Tibial artery (tissue), 4 donors: ENCODE data around the gene EVC2.

Experiments used
- DNase-seq, 2 donors: peaks; one replicate each; pipeline ENCODE4 v3.0.0-alpha.2; 2019
- H3K27ac ChIP-seq, 2 donors: fragments of 200-600 bp; sonication (generic) in 1 of 2; 1 replicate in 1 of 2; 2 replicates in 1 of 2; pipeline ENCODE4 v1.5.1; 2018 to 2019; ENCODE audit warnings: mild to moderate bottlenecking in 1 of 2
- H3K27me3 ChIP-seq, 2 donors: fragments of 200-600 bp; sonication (generic) in 1 of 2; one replicate each; pipeline versions ENCODE4 v1.5.1 to v1.6.0; 2016 to 2019
- H3K36me3 ChIP-seq, 3 donors: fragments of 200-600 bp; sonication (generic) in 2 of 3; one replicate each; pipeline ENCODE4 v1.5.1; 2016 to 2019; ENCODE audit warnings: mild to moderate bottlenecking in 2 of 3
- H3K4me1 ChIP-seq, 4 donors: fragments of 200-600 bp; sonication (generic) in 2 of 4; 1 replicate in 3 of 4; 2 replicates in 1 of 4; pipeline ENCODE4 v1.5.1; 2016 to 2019
- H3K4me3 ChIP-seq, 2 donors: fragments of 200-600 bp; sonication (generic) in 1 of 2; 1 replicate in 1 of 2; 2 replicates in 1 of 2; pipeline ENCODE4 v1.5.1; 2018 to 2019; ENCODE audit warnings: mild to moderate bottlenecking in 2 of 2
- H3K9me3 ChIP-seq, 3 donors: fragments of 200-600 bp; sonication (generic) in 1 of 3; one replicate each; pipeline ENCODE4 v1.5.1; 2016 to 2019
- CTCF ChIP-seq, 2 experiments: fragments of 200-600 bp in 1 of 2; fragments of 450-650 bp in 1 of 2; IDR thresholded peaks; one replicate each; pipeline ENCODE4 v1.5.1; 2017 to 2019; ENCODE audit warnings: antibody characterized with exemption in 2 of 2, mild to moderate bottlenecking in 1 of 2, moderate library complexity in 1 of 2
- intact Hi-C: fragments of 100-400 bp; cut with DNase I; formaldehyde crosslinking; loops from one replicate; pipeline ENCODE4 v1.15.0; 2023; ENCODE audit warnings: low total_unique reads

The EVC2 gene

GRCh38 chr4:5715357-5715756 is 7.0 kb upstream of the EVC2 start:
- DNase-seq = no peak
- no peak for TF ChIP-seq CTCF (IDR thresholded peaks at IDR 0.05)
- Histone ChIP-seq H3K4me3 (no peak overlapping the region), H3K27ac (no peak overlapping the region), H3K9me3 (peaks cover 0 to 5% (median 0%) of the 10 kb centered on the region in 3 donors), H3K27me3 (no peaks in the 10 kb centered on the region), H3K4me1 (peaks cover 0 to 17% (median 10%) of the 10 kb centered on the region in 4 donors), H3K36me3 (peaks cover 4 to 16% (median 14%) of the 10 kb centered on the region in 3 donors)
- intact Hi-C loops = no loop called here

GRCh38 chr4:5713861-5714260 is 5.5 kb upstream of the EVC2 start:
- Histone ChIP-seq H3K27ac (no peak overlapping the region), H3K9me3 (peaks cover 0 to 5% (median 0%) of the 10 kb centered on the region in 3 donors), H3K27me3 (no peaks in the 10 kb centered on the region), H3K4me3 (no peak overlapping the region), H3K36me3 (peaks cover 0 to 4% (median 1%) of the 10 kb centered on the region in 3 donors), H3K4me1 (peaks cover 0 to 30% (median 17%) of the 10 kb centered on the region in 4 donors)
- TF ChIP-seq CTCF (IDR thresholded peaks at IDR 0.05) = no peak
- no peak for DNase-seq
- intact Hi-C loops = no loop called here

- peaks cover 0 to 5% (median 0%) of the 10 kb centered on the region in 3 donors for H3K9me3 ChIP-seq
- TF ChIP-seq CTCF (IDR thresholded peaks at IDR 0.05) = no peak
- peaks cover 0 to 4% (median 0%) of the 10 kb centered on the region in 3 donors for H3K36me3 ChIP-seq
- H3K27me3 ChIP-seq = no peaks in the 10 kb centered on the region
- H3K4me1 ChIP-seq = peaks cover 0 to 32% (median 19%) of the 10 kb centered on the region in 4 donors
- no peak for DNase-seq
- no peak overlapping the region for H3K4me3 ChIP-seq
- intact Hi-C loops = no loop called here
- no peak overlapping the region for H3K27ac ChIP-seq
Measured at GRCh38 chr4:5712931-5713330, 4.6 kb upstream of the EVC2 start.

- DNase-seq = no peak
Measured at GRCh38 chr4:5712517-5712916, 4.2 kb upstream of the EVC2 start.

GRCh38 chr4:5711479-5712184 is 3.3 kb upstream of the EVC2 start:
- Histone ChIP-seq H3K4me1 (peaks cover 4 to 45% (median 31%) of the 10 kb centered on the region in 4 donors), H3K27me3 (no peaks in the 10 kb centered on the region), H3K36me3 (peaks cover 0 to 4% (median 0%) of the 10 kb centered on the region in 3 donors), H3K27ac (peak overlapping the region; percentile 96), H3K9me3 (peaks cover 0 to 5% (median 0%) of the 10 kb centered on the region in 3 donors), H3K4me3 (peak overlapping the region; percentile 56 to 64)
- TF ChIP-seq CTCF (IDR thresholded peaks at IDR 0.05) = no peak
- DNase-seq = no peak
- intact Hi-C loops = no loop called here

More at GRCh38 chr4:5712517-5712916, 4.2 kb upstream of the EVC2 start:
- peak overlapping the region in 1 of 2 donors; percentile 64 for H3K4me3 ChIP-seq
- peaks cover 0 to 4% (median 0%) of the 10 kb centered on the region in 3 donors for H3K36me3 ChIP-seq
- peaks cover 0 to 5% (median 0%) of the 10 kb centered on the region in 3 donors for H3K9me3 ChIP-seq
- H3K4me1 ChIP-seq = peaks cover 0 to 36% (median 22%) of the 10 kb centered on the region in 4 donors
- intact Hi-C loops = no loop called here
- no peak overlapping the region for H3K27ac ChIP-seq
- no peak for TF ChIP-seq CTCF (IDR thresholded peaks at IDR 0.05)
- H3K27me3 ChIP-seq = no peaks in the 10 kb centered on the region
